Keratinocyte (primary cell): Measurements from ENCODE around the gene CD36. TPM values are rescaled to one million over a fixed set of nuclear protein-coding genes. Genes with fewer than 3 reads are reported as not detected.

Source experiments
- DNase-seq: peaks from one replicate; pipeline ENCODE4 v3.0.0-alpha.2; 2011; ENCODE audit warnings: low read depth, missing footprints, low spot score
- FAIRE-seq: peaks from 2 replicates; lab custom pipeline; 2011; peaks lifted over from hg19 to GRCh38; lab: Jason Lieb, UNC
- H2AFZ ChIP-seq: 2 replicates; pipeline ENCODE4 v1.6.0; 2012; ENCODE audit warnings: low read length, control low read depth, inconsistent platforms; ENCODE audit not compliant: control insufficient read depth
- H3K27ac ChIP-seq: 2 replicates; pipeline ENCODE4 v1.5.1; 2011; ENCODE audit warnings: low read length; ENCODE audit not compliant: control insufficient read depth, insufficient read depth
- H3K27me3 ChIP-seq: 3 replicates; pipeline ENCODE4 v1.6.0; 2011; ENCODE audit warnings: low read length; ENCODE audit not compliant: control insufficient read depth, insufficient read depth; ENCODE audit errors: extremely low read depth
- H3K36me3 ChIP-seq, 2 experiments: 2 replicates in 1 of 2; 3 replicates in 1 of 2; pipeline ENCODE4 v1.5.1; 2011; ENCODE audit warnings: low read length in 2 of 2, mild to moderate bottlenecking in 1 of 2; ENCODE audit not compliant: control insufficient read depth in 2 of 2, insufficient read depth in 2 of 2; ENCODE audit errors: extremely low read depth in 1 of 2
- H3K4me1 ChIP-seq: 3 replicates; pipeline ENCODE4 v1.5.1; 2011; ENCODE audit warnings: low read length; ENCODE audit not compliant: control insufficient read depth, insufficient read depth; ENCODE audit errors: extremely low read depth
- H3K4me2 ChIP-seq: 3 replicates; pipeline ENCODE4 v1.6.0; 2011; ENCODE audit warnings: low read depth, low read length; ENCODE audit not compliant: control insufficient read depth, insufficient read depth; ENCODE audit errors: extremely low read depth
- H3K4me3 ChIP-seq, 3 experiments: fragments of 200-600 bp in 1 of 3; sonication (generic) in 1 of 3; 2 replicates in 2 of 3; 3 replicates in 1 of 3; pipeline ENCODE4 v1.5.1; 2011 to 2016; ENCODE audit warnings: low read length in 3 of 3, mild to moderate bottlenecking in 3 of 3, control low read depth in 2 of 3, inconsistent platforms in 1 of 3, low read depth in 1 of 3, mixed read lengths in 1 of 3, mixed run types in 1 of 3, moderate library complexity in 1 of 3; ENCODE audit not compliant: control insufficient read depth in 2 of 3, insufficient read depth in 2 of 3; ENCODE audit errors: extremely low read depth in 1 of 3
- H3K79me2 ChIP-seq: 2 replicates; pipeline ENCODE4 v1.6.0; 2012; ENCODE audit warnings: low read length; ENCODE audit not compliant: control insufficient read depth, insufficient read depth
- H3K9ac ChIP-seq: 3 replicates; pipeline ENCODE4 v1.6.0; 2011; ENCODE audit warnings: low read length; ENCODE audit not compliant: control insufficient read depth, insufficient read depth; ENCODE audit errors: extremely low read depth
- H3K9me1 ChIP-seq: 3 replicates; pipeline ENCODE4 v1.6.0; 2011; ENCODE audit warnings: low read length; ENCODE audit not compliant: control insufficient read depth, insufficient read depth; ENCODE audit errors: extremely low read depth
- H3K9me3 ChIP-seq: 2 replicates; pipeline ENCODE4 v1.5.1; 2012; ENCODE audit warnings: low read depth, low read length; ENCODE audit not compliant: control insufficient read depth
- H4K20me1 ChIP-seq: 3 replicates; pipeline ENCODE4 v1.6.0; 2011; ENCODE audit warnings: low read length; ENCODE audit not compliant: control insufficient read depth, insufficient read depth; ENCODE audit errors: extremely low read depth
- EZH2 ChIP-seq: IDR thresholded peaks from one replicate; pipeline ENCODE4 v1.6.1; 2012; ENCODE audit warnings: inconsistent platforms, mild to moderate bottlenecking, low read length, moderate library complexity
- dilution Hi-C: fragments of 300-500 bp; cut with MboI; formaldehyde crosslinking; loops from one replicate; pipeline ENCODE4 v1.7.0; 2020; ENCODE audit warnings: low sequenced_read_pairs; ENCODE audit not compliant: extremely low pct_ligation_motif_present
- polyA plus RNA-seq, 5 experiments: library from polyadenylated mRNA; depleted of rRNA in 3 of 5; stranded (reverse) in 3 of 5; stranded (forward) in 1 of 5; unstranded in 1 of 5; fragments of >200 nt; gene quantifications; 1 replicate in 1 of 5; 2 replicates in 3 of 5; 3 replicates in 1 of 5; pipeline versions ENCODE4 v1.2.1 to v1.2.3, GENCODE V29; 2011 to 2012; ENCODE audit warnings: missing spikeins in 2 of 5, low read depth in 1 of 5, low replicate concordance in 1 of 5
- TF ChIP-seq, protein P1 (sequence below), 3 experiments: IDR thresholded peaks in 1 of 3; conservative IDR thresholded peaks in 1 of 3; optimal IDR thresholded peaks in 1 of 3; 2 replicates in 2 of 3; 3 replicates in 1 of 3; pipeline versions ENCODE3 to v1.5.1; 2011; ENCODE audit warnings: low read length in 3 of 3, mild to moderate bottlenecking in 3 of 3, moderate library complexity in 2 of 3, control low read depth in 1 of 3, inconsistent platforms in 1 of 3; ENCODE audit not compliant: insufficient read depth in 2 of 3; ENCODE audit errors: extremely low read depth in 1 of 3

The CD36 gene
- polyA plus RNA-seq, 1 donor (not counting 4 experiments of a cell fraction or from before 2014, with no cell fraction given) = 0.59 TPM

GRCh38 chr7:80613519-80613918, 24.9 kb upstream of the CD36 start:
- no peaks in the 10 kb centered on the region for H3K4me1 ChIP-seq
- H3K79me2 ChIP-seq = no peaks in the 10 kb centered on the region
- no peaks in the 10 kb centered on the region for H3K9me1 ChIP-seq
- no peaks in the 10 kb centered on the region for H3K36me3 ChIP-seq
- H3K9me3 ChIP-seq = no peaks in the 10 kb centered on the region
- FAIRE-seq (no peak), DNase-seq (no peak)
- no peak overlapping the region for H3K4me2 ChIP-seq
- no peak overlapping the region for H2AFZ ChIP-seq
- H3K27ac ChIP-seq = no peak overlapping the region
- H4K20me1 ChIP-seq = no peaks in the 10 kb centered on the region
- no peak overlapping the region for H3K4me3 ChIP-seq
- H3K27me3 ChIP-seq = no peaks in the 10 kb centered on the region
- no peak for TF ChIP-seq EZH2
- TF ChIP-seq, protein P1, sequence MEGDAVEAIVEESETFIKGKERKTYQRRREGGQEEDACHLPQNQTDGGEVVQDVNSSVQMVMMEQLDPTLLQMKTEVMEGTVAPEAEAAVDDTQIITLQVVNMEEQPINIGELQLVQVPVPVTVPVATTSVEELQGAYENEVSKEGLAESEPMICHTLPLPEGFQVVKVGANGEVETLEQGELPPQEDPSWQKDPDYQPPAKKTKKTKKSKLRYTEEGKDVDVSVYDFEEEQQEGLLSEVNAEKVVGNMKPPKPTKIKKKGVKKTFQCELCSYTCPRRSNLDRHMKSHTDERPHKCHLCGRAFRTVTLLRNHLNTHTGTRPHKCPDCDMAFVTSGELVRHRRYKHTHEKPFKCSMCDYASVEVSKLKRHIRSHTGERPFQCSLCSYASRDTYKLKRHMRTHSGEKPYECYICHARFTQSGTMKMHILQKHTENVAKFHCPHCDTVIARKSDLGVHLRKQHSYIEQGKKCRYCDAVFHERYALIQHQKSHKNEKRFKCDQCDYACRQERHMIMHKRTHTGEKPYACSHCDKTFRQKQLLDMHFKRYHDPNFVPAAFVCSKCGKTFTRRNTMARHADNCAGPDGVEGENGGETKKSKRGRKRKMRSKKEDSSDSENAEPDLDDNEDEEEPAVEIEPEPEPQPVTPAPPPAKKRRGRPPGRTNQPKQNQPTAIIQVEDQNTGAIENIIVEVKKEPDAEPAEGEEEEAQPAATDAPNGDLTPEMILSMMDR (optimal IDR thresholded peaks at IDR 0.05 in 1 of 3, IDR thresholded peaks at IDR 0.05 in 1 of 3, conservative IDR thresholded peaks at IDR 0.05 in 1 of 3; ENCODE audit: extremely low read depth in 1 of 3, insufficient read depth in 2 of 3, low read length in 3 of 3) = no peak
- H3K9ac ChIP-seq = no peak overlapping the region
- dilution Hi-C loops = no loop called here

- no peak overlapping the region for H3K27ac ChIP-seq
- DNase-seq = no peak
- H3K79me2 ChIP-seq = no peaks in the 10 kb centered on the region
- no peak overlapping the region for H3K4me2 ChIP-seq
- H3K9me1 ChIP-seq = no peaks in the 10 kb centered on the region
- dilution Hi-C loops = no loop called here
- H3K27me3 ChIP-seq = no peaks in the 10 kb centered on the region
- H4K20me1 ChIP-seq = no peaks in the 10 kb centered on the region
- no peaks in the 10 kb centered on the region for H3K4me1 ChIP-seq
- no peak overlapping the region for H2AFZ ChIP-seq
- FAIRE-seq = no peak
- no peak overlapping the region for H3K9ac ChIP-seq
- no peaks in the 10 kb centered on the region for H3K36me3 ChIP-seq
- H3K4me3 ChIP-seq = no peak overlapping the region
- H3K9me3 ChIP-seq = no peaks in the 10 kb centered on the region
- no peak for TF ChIP-seq EZH2
- TF ChIP-seq, protein P1 (optimal IDR thresholded peaks at IDR 0.05 in 1 of 3, IDR thresholded peaks at IDR 0.05 in 1 of 3, conservative IDR thresholded peaks at IDR 0.05 in 1 of 3; ENCODE audit: extremely low read depth in 1 of 3, insufficient read depth in 2 of 3, low read length in 3 of 3) = no peak
These were observed 23.6 kb upstream of the CD36 start for GRCh38 chr7:80614851-80615271.
